Endothelial cell of hepatic sinusoid (primary cell): ENCODE results near the gene CXCL16.

ENCODE experiments used
- in situ Hi-C: cut with HindIII; loops from 2 replicates; pipeline ENCODE4 v1.10.0; 2017; ENCODE audit warnings: low sequenced_read_pairs

CXCL16 gene

DNA sequence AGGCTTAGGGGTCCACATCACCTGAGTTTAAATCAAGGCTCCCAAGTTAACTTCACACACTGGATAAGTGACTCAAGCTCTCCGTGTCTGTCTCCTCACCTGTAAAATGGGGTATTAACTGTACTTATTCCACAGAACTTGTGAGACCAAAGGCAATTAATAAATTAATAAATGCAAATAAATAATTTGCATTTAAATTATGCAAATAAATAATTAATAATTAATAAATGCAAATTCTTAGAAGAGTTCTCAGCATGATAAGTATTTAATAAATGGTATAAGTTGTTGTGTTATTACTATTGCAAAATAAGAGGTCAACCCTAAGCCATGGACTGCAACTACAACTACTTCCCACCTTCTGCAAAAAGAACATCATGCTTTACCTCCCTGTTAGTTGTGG is 13.7 kb upstream of the CXCL16 start:
- in situ Hi-C loops = no loop called here

DNA sequence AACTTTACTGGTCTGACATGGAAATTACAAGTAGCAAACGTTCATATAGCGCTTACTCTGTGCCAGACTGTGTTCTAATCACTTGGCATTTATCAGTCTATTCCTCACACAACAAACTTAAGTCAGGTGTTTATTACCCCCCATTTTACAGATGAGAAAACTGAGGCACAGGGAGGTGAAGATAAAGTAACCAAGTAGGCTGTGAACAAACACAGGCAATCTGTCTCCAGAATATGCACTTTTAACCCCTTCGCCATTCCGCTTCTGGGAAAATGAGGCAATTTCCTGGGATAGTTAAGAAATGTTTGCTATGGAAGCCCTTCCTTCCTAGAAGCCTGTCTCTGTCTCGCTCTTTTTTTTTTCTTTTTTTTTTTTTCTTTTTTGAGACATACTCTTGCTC is 12.2 kb upstream of the CXCL16 start:
- in situ Hi-C loops = no loop called here

DNA sequence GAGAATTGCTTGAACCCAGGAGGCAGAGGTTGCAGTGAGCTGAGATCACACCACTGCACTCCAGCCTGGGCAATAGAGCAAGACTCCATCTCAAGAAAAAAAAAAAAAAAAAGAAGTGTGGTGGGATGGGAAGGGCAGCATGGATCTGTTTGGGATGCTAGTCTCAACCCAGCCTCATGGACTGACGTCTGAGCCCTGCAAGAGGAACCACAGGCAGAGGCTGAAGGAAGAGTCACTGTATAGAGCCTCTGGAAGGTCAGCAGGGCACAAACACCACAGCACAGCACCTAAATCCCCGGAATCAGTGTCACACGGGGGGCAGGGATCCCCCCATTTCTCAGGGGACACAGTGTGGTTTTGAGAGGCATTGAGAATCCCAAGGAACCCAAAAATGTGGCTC is 10.9 kb upstream of the CXCL16 start:
- in situ Hi-C loops = no loop called here

DNA sequence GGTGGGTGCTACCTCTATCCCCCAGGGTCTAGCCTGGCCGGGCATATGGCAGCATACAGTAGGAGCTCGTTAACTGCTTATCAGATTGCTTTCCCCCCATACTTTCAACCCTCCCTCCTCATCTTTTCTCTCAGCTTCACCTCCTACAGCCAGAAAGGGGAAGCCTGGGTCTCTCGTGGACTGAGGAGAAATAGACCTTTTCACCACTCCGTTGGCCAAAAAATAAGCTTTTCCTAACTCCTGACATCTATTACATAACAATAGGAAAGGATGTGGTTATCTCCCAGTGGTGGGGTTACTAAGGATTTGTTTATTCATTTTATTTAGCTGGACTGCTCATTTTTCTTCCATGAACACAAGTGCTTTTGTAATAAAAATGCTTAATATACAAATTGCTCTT is 9.0 kb upstream of the CXCL16 start:
- in situ Hi-C loops = no loop called here

DNA sequence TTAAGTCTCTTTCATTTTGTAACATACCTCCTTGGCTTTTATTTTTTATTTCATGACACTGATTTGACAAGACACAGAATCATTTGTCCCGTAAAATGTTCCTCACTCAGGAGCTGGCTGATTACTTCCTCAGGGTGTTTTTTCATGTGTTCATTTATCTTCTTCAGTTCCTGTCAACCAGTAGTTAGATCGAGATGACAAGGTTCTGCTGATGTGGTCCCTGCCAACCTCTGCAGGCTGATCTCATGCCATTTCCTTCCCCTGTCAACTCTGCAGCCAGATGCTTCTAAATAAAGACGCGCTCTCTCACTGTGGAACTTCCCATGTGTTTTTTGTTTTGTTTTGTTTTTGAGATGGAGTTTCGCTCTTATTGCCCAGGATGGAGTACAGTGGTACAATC is 8.1 kb upstream of the CXCL16 start:
- in situ Hi-C loops = no loop called here

DNA sequence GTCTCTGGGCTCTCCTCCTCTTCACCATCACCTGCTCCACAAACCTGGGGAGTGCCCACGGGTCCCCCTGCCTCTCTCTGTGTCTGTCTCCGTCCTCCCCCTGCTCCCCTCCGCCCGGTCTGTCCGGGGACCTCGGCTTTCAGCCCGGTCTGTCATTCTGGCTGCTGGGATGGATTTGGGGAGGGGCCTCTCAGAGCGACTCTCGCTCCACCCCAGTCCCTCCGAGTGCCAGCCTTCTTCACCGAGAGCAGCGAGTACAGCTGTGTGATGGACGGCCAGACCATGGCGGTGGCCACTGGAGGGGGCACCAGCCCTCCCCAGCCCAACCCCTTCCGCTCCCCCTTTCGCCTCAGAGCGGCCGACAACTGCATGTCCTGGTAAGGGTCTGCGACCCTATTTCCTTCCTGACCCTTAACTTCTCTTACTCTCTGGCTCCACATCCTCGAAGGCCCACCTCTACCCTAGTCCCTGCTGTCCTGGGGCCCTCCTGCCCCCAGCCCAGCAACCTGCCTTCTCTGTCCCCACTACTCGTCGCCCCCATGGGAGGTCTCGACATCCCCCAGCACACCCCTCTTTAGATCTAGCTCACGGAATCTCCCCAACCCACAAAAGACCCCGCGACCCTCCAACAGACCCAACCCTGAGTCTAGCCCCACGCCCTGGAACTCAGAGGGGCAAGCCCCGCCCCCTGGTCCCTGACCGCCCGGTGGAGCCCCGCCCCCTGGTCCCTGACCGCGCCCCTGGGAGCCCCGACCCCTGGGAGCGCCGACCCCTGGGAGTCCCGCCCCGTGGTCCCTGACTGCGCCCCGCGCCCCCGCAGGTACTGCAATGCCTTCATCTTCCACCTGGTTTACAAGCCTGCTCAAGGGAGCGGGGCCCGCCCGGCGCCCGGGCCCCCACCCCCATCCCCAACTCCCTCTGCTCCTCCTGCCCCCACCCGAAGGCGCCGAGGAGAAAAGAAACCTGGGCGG is 5.6 kb upstream of the CXCL16 start:
- in situ Hi-C loops = no loop called here

DNA sequence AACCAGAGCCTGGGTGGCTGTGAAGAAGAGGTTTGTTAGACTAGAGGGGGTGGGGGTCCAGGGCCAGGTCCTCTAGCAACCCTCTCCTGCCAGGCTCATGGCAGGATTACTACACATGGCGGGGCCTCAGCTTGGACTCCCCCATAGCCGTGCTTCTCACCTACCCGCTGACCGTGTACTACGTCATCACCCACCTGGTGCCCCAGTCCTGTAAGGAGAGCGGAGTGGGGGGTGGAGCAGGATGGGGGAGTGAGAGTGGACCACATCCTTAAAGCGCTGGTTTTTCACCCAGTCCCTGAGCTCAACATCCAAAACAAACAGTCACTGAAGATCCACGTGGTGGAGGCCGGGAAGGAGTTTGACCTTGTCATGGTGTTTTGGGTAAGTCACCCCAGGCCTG is 4.2 kb upstream of the CXCL16 start:
- in situ Hi-C loops = no loop called here

DNA sequence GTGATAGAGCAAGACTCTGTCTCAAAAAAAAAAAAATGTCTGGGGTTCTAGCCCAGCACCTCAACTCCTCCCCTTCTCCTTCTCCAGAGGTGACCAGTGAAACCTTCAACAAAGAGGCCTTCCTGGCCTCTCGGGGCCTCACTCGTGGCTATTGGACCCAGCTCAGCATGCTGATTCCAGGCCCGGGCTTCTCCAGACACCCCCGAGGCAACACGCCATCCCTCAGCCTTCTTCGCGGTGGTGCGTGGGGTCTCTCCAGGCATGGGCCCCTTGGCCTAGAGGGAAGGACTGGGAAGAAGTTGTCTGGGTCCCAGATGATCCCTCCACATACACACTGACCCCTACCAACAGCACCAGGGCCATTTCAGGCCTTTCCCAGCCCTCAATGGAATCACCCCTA is 3.5 kb upstream of the CXCL16 start:
- in situ Hi-C loops = no loop called here

DNA sequence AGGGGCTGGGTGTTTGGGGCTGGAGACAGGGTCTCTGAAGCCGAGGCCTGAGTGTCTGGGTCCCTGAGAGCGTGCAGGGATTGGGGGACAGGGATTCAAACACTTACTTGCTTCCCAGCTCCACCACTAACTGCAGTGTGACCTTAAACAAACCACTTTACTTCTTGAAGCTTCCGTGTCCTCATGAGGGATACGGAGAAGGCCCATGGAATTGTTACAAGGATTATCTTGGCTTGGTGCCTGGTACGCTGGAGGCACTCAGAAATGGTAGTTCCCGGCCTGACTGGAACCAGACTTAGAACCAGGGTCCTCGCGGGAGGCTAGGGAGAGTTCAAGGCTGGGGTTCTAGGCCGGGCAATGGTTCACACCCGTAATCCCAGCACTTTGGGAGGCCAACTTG is 2.9 kb upstream of the CXCL16 start:
- in situ Hi-C loops = no loop called here

DNA sequence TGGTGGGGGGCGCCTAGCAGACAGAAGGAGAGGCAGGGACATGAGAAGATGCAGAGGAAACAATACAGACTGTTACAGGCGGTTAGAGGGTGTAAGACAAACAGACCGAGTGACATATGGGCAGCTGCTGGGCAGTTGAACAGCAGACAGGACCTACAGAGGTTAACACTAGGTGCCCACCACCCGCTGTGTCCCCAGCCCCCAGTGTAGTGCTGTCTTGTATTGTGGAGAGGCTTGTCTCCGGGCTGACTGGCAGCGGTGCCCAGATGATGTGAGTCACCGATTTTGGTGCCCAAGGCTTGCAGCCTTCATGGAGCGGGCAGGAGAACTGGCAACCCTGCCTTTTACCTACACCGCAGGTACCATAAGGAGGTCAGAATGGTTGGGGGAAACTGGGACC is 2.4 kb upstream of the CXCL16 start:
- in situ Hi-C loops = no loop called here

DNA sequence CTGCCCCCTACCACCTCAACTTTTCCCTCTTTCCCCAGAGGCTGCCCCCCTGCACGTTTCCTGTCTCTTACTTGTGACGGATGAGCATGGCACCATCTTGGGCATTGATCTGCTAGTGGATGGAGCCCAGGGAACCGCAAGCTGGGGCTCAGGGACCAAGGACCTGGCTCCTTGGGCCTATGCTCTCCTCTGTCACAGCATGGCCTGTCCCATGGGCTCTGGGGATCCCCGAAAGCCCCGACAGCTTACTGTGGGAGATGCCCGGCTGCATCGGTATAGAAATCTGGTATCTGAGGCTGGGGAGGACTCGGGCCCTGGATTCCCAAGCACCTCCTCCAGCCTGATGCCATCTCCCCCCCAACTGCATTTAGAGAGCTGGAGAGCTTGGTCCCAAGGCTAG is 1.8 kb upstream of the CXCL16 start:
- in situ Hi-C loops = no loop called here

DNA sequence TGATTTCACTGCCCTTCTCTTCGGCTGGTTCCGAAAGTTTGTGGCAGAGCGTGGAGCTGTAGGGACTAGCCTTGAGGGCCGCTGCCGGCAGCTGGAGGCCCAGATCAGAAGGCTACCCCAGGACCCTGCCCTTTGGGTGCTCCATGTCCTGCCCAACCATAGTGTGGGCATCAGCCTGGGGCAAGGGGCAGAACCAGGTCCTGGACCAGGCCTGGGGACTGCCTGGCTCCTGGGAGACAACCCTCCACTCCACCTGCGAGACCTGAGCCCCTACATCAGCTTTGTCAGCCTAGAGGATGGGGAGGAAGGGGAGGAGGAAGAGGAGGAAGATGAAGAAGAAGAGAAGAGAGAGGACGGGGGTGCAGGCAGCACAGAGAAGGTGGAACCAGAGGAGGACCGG is 856 bp upstream of the CXCL16 start:
- in situ Hi-C loops = no loop called here

DNA sequence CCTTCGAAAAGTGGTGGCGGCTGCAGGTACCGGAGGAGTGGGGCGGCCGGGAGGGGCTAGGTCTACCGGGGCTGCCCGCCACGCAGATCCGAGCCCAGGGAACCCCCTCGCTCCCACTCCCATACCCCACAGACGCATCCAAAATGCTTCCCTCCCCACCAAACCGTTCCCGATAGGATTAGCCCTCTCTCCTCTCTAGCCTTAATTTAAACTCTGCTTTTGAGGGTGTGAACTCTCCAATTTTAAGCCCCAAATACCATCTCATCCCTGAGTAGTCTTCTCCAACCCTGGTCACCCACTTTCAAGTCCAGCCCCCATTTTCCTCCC is 260 bp upstream of the CXCL16 start:
- in situ Hi-C loops = no loop called here

DNA sequence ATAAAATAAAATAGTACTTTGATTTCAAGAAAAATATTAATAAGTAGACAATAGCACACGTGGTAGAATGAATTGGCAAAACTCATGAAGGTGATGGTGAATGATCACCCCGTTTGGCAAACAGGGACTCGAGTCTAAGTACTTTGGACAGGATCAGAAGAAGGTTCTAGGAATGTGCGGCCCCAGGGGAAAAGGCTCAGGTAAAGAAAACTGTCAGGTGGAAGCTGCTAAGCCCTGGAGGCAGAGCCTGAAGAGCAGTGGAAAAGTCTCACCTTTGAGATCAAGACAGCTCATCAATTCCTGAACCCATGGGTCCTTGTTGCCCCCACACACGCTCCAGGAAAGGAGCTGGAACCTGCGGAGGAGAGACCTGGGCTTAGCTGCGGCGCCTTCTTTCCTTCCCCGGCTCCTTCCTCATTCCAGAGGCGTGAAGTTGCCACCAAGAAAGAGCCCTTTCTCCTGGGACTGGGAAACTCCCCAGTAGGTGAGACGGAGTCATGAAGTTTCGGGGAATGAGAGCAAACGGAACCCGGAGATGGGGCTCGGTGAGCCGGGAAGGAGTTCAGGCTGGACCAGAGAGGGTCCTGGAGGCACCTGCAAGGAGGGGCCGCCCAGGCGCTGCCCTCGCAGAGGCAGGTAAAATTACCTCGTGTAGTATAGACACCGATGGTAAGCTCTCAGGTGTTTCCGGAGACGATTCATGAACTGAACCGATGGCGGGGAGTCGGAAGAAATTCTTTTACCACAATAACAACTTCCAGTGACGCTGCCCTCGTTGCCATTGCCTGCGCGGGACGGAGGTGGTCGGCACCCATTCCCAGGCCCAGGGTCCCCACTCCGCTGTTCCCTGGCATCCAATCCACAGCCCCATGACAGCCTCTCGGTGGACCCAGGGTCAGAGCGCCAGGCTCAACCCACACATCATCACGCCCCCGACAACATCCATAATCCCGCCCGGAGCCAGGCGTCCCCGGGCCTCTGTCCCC is 1.3 kb downstream of the CXCL16 start:
- in situ Hi-C loops = no loop called here

DNA sequence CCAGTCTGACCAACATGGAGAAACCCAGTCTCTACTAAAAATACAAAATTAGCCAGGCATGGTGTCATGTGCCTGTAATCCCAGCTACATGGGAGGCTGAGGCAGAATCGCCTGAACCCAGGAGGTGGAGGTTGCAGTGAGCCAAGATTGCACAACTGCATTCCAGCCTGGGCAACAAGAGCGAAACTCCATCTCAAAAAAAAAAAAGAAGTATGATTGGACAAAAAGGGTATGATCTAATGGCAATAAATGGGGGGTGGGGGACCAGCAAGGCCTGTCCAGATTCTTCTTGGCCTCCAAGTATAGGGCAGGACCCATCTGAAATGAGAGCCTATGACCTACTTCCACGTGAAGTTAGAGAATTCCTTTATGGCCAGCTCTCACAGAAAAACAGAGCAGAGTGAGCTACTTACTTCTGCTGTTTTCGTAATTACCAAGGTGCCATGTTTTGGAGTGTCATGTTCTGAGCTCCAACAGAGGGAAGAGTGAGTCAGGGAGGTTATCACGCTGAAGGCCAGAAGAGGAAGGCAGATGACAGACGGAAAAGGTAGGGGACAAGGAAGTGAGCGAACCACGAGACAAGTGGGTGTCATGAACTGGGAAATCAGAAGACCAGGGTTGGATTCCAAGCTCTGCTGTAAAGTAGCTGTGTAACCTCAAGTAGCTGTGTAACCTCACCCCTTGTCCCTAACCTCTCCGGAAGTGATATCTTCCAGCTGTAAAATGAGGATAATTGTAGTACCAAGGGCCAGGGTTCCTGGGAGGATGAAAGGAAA is 3.7 kb downstream of the CXCL16 start:
- in situ Hi-C loops = no loop called here

DNA sequence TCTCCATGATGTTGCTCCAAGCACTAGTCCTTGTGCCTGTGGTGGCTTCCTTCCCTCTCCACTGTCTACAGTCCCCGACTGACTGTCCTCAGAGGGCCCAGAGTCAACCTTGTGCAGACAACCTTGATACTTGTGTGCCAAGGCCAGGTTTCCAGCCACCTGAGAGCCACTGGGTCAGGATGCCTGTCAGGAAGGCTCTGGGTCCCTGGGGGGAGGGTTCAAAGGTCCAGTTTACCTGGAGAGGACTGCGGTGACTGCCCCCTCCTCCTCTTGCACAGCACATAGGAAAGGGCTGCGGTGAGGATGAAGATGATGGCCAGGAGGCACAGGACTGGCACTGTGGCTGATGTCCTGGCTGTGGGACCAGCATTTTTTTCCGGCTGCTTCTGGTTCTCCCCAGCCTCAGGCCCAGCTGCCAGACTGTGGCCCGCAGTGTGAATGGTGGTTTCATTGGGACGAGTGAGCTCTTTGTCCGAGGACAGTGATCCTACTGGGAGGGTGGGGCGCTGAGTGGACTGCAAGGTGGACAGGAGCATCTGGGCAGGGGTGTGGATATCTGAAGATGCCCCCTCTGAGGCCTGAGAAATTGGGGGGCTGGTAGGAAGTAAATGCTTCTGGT is 4.8 kb downstream of the CXCL16 start:
- in situ Hi-C loops = no loop called here

DNA sequence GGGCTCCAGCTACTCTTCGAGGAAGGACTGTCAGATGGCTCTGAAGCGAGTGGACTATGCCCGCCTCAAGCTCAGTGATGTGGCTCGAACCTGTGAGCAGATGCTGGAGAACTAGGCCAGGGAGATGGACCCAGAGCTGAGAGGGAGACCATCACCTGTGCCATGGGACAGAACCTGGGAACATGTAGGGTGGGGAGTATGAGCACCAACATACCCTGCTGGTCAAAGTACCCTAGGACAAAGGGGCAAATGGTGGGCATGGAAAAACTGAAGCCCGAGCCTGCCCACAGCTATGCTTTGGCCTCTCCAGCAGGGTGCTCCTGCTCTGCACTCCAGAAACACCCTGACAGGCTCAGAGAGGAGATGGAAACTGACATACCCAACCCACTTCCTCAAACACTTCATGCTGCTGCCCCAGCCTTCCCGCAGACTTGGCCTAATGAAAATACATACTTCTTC is 6.6 kb downstream of the CXCL16 start:
- in situ Hi-C loops = no loop called here

DNA sequence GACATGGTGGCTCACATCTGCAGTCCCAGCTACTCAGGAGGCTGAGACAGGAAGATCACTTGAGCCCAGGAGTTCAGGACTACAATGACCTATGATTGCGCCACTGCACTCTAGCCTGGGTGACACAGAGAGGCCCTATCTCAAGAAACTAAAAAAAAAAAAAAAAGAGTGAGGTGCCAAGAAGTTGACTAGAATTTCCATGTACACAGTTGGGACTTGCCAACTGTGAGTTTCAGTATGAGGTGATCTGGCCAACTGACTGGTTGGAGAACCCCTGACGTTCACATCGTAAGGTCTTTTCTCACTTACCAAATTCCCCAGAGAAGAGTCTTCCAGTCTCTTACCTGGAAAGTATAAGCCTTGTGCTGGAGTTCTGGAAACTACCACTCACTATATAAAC is 11.6 kb downstream of the CXCL16 start:
- in situ Hi-C loops = loop anchor here (5.0 to 10.0 kb wide), 2 partner anchors 59 to 107 kb away; partner anchors contain the start of genes GLTPD2, MINK1 and VMO1

DNA sequence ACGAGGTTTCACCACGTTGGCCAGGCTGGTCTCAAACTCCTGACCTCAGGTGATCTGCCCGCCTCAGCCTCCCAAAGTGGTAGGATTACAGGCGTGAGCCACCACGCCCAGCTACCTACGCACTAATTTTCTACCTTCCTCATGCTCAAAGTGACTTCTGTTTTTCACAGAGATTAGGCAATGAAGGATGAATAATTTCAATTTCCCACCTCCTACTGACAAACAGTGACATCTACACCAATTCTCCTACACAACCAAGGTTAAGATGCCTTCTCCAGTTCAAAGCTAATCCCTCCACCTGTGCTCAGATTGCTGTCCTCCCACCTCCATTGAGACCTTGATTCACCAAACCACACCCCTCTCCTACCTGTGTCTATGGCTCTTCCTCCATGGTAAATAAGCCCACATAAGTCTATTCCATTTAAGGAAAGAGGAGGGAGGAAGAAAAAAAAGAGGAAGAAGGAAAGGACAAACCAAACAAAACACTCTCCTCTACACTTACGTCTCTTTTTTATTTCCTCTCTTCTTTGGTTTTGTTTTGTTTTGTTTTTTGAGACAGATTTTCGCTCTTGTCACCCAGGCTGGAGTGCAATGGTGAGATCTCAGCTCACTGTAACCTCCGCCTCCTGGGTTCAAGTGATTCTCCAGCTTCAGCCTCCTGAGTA is 13.9 kb downstream of the CXCL16 start:
- in situ Hi-C loops = loop anchor here (5.0 to 10.0 kb wide), 2 partner anchors 62 to 109 kb away; partner anchors contain the start of genes GLTPD2, MINK1 and VMO1

DNA sequence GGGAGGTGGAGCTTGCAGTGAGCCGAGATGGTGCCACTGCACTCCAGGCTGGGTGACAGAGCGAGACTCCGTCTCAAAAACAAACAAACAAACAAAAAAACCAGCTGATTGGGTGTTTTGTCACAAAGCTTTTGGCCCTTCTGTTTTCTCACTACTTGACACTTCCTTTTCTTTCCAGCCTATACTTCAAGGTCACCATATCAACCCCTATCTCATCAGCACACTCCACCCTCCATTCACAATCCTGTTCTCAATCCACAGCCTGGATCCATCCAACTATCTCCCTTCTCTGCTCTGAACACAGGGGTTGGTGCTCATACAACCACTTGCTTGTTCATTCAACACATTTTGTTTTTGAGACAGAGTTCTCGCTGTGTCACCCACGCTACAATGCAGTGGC is 15.1 kb downstream of the CXCL16 start:
- in situ Hi-C loops = loop anchor here (5.0 to 10.0 kb wide), 3 partner anchors 63 to 110 kb away; partner anchors contain the start of genes GLTPD2, MINK1 and VMO1
